GM04503 (cell line): ENCODE results near the gene C5orf24.
A peak's percentile ranks its signal among the peaks of the same experiment; 100 is the strongest.
"Not testable (repeated sequence)": the region's sequence is repeated elsewhere in the genome, so short reads cannot be mapped to it uniquely, and the experiment has no call there.

ENCODE experiments used
- DNase-seq: peaks from one replicate; pipeline ENCODE4 v3.0.0-alpha.2; 2012; ENCODE audit warnings: low read depth

C5orf24 gene

DNA sequence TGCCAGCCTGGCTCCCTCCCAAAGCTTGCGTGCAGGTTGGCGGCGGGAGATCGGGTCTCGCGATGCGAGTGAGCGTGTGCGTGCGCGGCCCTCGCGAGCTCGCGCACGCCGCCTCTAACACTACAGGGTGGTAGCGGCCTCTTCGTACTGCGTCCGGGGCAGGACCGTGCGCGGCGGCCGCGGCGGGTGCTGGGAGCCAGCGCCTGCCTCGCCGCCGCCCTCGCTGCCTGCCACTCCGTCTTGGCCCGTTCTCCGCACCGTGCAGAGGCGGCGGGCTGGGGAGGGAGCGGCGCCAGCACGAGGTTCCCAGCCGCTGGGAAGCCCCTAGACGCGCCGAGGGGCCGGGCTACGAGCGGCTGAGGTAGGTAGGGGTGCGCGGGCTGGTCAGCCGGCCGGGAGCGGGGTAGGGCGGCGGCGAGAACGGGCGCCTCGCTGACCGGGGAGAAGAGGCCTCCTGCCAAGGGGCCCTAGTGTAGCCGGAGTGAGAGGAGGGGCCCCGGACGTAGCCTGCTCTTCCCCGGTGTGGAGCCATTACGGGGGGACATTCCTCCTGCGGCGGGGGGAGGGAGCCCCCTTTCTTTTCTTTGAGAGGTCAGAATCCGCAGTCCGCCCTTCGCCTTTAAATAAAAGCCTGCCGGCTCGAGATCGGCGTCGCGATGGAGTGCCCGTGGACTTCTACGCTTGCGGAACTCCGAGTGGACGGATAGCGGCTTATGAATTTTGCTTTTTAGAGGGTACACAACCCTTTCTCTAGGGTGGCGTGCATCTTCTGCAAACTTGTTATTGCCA lies at the start of gene C5orf24:
Gene C5orf24, plus strand, starts transcription at position 117 of the 789 bp plus-strand sequence. CDS start 8,933 bp downstream, outside the sequence.
- peak; percentile 72 for DNase-seq

DNA sequence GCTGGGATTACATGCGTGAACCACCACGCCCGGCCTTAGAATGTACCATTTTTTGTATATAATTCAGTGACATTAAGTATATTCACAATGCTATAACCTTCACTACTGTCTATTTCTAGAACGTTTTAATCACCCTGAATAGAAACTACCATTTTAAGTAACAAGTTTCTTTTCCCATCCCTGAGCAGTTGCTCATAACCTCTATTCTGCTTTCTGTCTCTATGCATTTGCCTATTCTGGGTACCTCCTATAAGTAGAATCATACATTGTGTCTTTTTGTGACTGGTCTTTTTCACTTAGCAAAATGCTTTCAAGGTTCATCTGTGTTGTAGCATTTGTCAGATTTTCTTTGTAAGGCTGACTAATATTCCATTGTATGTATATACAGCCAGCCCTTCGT lies 47.3 kb upstream of the C5orf24 start:
- no peak for DNase-seq

DNA sequence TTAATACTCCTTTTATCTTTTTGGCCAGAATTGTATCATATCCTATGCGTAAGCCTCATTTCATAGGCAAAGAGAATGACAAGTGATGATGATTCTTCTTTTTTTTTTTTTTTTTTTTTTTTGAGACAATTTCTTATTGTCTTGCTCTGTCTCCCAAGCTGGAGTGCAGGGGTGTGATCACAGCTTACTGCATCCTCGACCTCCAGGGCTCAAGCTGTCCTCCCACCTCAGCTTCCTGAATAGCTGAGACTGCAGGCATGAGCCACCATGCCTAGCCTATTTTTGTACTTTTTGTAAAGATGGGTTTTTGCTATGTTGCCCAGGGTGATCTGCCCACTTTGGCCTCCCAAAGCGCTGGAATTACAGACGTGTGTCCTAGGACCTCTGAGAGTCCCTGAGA lies 41.9 kb upstream of the C5orf24 start:
- no peak for DNase-seq

DNA sequence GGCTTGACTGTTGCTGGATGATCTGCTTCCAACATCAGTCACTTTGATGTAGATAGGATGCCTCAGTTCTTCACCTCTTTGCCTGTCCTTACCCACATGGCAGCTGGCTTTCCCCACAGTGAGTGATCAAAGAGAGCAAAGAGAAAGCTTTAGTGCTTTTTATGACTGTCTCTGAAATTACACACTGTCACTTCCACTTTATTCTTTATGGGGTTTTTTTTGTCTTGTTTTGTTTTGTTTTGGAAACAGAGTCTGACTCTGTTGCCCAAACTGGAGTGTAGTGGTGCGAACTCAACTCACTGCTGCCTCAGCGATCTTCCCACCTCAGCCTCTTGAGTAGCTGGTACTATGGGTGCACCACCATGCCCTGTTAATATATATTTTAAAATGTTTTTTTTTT lies 32.4 kb upstream of the C5orf24 start:
- DNase-seq: no peak

DNA sequence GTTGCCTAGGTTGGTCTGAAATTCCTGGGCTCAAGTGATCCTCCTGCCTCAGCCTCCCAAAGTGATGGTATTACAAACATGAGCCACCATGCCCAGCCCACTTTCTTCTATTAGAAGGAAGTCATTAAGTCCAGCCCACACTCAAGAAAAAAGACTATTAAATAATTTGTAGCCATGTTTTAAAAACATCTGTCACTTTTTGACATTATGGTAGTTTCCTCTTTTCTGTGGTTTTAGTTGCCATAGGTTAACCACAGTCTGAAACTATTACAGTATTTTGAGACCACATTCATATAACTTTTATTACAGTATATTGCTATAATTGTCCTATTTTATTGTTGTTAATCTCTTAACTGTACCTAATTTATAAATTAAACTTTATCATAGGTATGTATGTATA lies 31.9 kb upstream of the C5orf24 start:
- DNase-seq: no peak

DNA sequence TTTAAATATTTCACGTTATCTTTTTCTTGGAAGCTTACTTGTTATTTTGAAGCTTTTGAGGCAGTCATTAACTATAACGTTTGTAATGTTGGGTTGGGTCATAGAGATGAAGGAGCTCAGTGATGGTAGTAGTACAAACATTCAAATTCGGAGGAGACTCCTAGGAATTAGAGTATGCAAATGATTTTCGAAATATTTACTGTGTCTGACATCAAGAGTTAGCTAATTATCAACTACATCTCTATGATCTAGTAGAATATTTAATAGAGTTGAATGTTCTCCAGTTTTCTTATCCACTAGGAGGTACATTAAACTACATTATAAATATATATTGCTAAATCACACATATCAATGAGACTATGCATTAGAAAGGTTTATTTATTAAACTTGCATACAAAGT lies 28.8 kb upstream of the C5orf24 start:
- DNase-seq: no peak

DNA sequence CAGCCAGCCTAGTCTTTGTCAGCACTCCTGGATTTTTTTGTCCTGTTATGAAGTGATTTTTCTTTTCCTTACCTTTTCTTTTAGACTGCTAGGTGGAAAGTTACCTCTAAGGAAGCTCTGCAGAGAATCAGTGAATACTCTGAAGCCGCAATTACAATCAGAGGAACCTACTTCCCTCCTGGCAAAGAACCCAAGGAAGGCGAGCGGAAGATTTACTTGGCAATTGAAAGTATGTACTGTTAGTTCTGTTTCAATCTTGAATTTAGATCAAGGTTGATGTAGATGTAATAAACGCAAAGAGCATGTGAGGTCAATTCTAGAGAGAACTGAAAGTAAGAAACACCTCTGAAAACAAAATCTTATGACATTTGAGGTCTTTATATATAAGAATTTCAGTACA lies 27.0 kb upstream of the C5orf24 start:
- no peak for DNase-seq

DNA sequence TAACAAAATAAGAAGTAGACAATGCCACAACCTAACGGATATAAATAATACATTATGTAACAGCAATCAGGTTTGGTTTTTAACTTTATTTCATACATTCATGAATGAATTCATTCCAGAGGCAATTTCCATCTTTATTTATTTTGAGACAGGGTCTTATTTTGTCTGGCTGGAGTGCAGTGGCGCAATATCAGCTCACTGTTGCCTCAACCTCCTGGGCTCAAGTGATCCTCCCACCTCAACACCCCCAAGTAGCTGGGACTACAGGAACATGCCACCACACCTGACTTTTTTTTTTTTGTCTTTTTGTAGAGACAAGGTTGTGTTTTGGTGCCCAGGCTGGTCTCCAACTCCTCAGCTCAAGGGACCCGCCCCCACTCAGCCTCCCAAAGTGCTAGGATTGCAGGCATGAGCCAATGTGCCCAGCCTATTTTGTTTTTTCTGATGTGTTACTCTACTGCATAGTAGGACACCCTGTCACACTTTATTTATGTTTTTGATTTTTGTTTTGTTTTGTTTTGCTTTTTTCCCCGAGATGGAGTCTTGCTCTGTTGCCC lies 26.3 kb upstream of the C5orf24 start:
- DNase-seq: no peak

DNA sequence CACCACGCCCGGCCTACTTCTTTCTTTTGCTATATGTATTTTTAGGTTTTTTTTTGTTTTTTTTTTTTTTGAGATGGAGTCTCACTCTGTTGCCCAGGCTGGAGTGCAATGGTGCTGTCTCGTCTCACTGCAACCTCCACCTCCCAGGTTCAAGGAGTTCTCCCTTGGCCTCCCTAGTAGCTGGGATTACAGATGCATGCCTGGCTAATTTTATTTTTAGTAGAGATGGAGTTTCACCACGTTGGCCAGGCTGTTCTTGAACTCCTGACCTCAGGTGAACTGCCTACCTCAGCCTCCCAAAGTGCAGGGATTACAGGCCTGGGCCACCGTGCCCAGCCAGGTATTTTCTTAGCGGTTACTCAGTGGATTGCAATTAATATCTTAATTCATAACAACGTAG lies 23.9 kb upstream of the C5orf24 start:
- DNase-seq: no peak

DNA sequence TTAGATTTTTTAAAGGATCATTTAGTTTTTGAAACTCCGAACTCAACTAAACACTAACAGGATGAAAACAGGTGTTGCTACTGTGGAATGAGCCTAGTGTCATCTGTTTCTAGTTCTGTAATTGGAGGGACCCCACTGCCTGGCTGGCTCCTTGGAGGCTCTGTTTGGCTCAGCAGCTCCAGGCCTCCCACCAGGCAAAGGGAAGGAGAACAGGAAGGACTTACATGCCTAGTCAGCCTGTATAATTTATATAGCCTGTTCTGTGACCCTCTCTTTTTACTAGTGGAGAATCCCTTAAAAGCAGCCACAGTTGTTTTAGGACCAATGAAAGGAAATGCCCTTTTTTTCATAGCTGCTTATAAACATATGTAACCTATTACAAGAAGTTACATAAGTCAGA lies 21.1 kb upstream of the C5orf24 start:
- DNase-seq: no peak

DNA sequence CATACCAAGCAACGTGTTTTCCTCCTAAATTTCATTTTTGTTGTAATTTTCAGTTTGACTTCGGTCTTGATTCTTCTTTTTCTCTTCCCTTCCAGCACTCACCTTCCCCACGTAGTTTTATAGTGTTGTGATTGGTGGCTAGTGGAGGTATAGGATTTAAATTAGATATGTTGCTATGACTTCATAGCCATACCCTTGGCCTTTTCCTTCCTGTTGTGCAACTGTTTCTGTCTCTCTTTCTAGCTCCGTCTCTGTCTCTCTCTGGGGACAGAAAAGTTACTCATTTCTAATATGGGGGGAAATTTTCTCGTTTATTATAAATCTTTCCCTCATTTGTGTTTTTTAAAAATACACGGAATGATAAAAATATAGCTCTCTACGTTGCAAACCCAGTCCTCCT lies 20.6 kb upstream of the C5orf24 start:
- no peak for DNase-seq

DNA sequence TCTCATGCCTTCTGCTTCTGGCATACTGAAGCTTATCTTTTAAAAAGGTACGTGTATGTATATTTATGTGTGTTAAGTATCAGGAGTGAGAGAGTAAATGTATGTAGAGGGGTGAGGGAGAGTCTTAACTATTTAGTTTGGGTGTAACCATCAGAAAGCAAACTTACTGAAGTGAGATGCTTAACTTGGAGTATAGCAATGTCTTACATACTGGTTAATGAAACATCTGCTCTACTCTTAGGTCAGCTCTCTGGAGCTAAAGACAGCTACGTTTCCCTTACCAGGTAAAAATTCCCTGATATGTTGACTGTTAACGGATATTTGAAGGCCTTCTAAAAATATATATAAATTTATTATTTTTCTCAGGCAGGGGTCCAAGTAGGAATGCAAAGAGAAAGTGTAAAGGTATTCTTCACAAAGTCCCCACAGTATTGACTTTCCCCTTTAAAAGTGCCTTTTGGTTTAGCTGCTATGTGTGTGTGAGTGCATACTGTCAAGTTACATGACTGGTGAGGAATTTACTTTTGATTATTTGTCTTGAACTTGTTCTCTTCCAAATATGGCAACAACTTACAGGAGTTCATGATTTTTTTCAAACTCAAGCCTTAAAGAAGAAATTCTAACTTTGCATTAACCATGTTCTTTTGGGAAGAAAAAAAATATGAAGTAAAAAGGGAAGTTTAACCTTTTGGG lies 12.3 kb upstream of the C5orf24 start:
- DNase-seq: no peak

DNA sequence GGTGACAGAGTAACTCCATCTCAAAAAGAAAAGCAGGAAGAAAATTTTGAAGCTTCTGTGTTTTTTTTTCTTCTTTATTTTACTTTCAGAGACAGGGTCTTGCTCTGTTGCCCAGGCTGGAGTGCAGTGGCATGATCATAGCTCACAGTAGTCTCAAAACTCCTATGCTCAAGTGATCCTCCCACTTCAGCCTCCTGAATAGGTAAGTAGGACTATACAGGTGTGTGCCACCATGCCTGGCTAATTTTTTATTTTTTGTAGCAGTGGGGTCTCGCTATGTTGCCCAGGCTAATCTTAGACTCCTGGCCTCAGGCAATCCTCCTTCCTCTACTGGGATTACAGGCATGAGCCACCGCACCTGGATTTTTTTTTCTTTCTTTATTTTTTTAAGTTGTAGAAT lies 10.1 kb upstream of the C5orf24 start:
- DNase-seq: no peak

DNA sequence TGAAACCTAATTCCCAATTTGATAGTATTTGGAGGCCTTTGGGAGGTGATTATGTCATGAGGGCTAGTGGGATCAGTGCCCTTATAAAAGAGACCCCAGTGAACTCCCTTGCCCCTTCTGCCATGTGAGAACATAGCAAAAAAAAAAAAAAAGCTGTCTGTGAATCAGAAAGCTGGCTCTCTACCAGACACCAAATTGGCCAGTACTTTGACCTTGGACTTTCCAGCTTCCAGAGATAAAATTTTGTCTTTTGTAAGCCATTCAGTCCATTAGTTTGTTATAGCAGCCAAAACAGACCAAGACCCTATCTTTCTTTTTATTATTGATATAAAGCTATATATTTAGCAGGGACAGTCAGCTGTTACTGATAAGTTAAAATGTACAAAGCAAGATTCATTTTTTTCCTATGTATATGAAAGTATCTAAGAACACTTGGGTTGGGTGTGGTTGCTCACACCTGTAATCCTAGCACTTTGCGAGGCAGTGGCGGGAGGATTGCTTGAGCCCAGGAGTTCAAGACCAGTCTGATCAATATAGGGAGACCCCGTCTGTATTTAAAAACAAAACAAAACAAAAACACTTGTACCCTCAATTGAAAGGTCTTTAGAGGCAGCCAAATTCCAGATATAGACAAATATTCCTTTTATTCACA lies 8.1 kb upstream of the C5orf24 start:
- no peak for DNase-seq

DNA sequence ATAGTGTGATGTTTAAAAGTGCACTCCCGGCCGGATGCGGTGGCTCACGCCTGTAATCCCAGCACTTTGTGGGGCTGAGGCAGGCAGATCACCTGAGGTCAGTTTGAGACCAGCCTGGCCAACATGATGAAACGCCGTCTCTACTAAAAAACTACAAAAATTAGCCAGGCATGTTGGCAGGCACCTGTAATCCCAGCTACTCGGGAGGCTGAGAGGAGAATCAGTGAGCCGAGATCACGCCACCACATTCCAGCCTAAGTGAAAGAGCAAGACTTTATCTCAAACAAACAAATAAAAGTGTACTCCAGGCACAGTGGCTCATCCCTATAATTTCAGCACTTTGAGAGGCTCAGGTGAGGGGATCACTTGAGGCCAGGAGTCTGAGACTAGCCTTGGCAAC lies 7.4 kb upstream of the C5orf24 start:
- DNase-seq: not testable (repeated sequence)

DNA sequence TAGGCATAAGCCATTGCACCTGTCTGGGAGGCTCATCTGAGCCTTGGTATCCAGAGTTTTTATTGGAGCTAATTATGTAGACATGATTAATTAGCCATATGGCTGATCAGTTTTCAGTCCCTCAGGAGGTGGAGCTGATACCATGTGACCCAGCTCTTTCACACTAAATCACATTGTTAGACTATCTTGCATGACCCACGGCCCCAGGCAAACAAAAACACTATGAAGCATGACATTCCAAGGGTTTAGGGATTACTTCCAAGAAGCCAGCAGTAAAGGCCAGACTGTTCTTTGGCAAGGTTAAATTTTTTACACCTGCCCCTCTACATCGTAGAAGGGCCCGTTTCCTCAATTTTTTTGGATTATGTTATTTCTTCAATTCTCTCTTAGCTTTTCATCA lies 5.0 kb upstream of the C5orf24 start:
- DNase-seq: no peak

DNA sequence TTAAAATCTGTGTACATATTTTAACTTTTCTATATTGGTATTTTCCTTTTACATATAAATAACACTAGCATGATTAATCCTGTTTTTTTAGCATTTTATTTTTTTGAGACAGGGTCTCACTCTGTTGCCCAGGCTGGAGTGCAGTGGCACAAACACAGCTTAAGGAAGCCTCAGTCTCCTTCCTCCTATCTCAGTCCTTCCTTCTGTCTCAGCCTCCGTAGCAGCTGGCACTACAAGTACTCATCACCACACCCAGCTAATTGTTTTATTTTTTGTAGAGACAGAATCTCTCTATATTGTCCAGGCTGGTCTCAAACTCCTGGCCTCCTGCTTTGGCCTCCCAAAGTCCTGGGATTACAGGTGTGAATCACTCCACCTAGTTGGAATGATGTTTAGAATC lies 1.5 kb upstream of the C5orf24 start:
- no peak for DNase-seq

DNA sequence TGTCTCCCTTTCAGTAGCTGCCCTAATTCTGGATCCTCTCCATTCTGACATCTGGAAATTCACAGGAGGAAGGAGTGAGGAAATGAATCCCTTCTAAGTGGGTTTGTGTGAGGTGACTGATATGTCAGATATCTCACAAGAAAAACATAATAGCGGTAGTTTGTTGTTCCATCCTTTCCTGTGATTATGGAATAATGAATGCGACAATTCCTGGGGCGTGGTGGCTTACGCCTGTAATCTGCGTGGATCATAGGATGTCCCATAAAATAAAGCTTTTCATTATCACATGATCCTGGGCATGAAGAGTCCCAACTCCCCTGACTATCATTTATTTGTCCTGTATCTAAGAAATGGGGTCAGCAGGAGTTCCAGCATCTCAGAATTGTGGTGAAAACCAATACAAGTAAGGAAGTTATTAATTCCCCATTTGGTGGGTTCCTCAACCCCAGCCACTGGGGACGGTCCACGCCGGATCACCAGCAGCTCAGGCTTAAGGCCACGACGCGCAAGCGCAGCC lies 375 bp upstream of the C5orf24 start:
- no peak for DNase-seq

DNA sequence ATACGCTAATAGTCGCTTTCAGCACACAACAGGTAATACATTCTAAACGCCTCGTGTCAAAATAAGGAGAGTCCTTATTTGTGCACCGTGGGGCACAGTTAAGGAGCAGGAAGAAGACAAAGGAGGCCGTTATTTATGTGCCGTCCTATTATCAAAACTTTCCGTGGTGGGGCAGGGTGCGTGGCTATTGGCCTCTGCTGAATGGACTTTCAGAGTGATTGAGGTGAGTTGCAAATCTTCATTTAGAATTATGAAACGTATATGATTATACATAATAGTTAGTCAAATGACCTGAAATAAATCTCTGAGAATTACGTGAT lies 833 bp downstream of the C5orf24 start:
- no peak for DNase-seq

DNA sequence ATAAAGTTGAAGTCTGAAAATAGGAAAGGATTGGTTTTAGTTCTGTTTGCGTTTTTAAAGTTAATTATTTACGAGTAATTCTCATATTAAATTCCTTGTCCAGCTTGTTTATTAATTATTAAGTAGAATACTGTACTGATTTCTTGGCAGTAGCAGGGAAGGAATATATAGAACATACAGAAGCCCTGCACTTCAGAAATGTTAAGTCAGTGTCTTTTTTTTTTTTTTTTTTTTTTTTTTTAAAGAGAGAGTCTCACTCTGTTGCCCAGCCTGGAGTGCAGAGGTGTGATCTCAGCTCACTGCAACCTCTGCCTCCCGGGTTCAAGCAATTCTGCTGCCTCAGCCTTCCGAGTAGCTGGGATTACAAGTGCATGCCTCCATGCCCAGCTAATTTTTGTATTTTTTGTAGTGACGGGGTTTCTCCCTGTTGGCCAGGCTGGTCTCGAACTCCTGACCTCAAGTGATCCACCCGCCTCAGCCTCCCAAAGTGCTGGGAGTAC lies 3.7 kb downstream of the C5orf24 start:
- DNase-seq: not testable (repeated sequence)

DNA sequence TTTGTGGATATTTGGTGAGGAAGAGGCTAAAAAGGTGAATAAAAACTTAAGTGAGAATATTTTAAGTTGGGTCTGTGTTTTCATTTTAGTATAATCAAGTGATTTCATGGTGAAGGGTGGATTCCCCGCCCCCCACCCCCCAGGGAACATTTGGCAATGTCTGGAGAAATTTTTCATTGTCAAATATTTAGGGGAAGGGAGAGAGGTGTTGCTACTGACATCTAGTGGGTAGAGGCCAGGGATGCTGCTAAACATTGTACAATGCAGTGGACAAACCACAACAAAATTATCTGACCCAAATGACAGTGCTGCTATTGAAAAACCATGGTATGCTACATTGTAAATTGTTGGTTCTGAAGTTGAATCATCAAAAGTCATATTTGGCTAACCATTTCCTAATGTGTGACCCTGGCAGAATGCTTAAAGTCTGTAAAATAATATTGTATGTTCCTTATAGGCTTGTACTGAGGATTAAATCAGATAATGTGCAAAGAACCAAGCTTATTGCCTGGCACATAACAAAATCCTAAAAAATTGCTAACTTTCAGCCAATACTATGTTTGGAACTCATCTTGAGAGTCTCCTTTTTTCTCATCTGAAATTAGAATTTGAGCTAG lies 5.6 kb downstream of the C5orf24 start:
- no peak for DNase-seq

DNA sequence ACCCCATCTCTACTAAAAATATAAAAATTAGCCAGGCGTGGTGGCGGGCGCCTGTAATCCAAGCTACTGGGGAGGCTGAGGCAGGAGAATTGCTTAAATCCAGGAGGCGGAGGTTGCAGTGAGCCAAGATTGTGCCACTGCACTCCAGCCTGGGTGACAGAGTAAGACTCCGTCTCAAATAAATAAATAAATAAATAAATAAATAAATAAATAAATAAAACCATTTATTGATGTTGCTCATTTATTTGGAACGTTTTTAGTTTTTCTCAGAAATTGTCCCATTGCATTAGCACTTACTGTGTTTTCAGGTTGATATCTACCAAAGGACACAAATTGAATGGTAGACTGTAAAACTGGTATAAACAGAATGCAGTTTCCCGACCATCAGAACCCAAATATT lies 10.7 kb downstream of the C5orf24 start:
- not testable (repeated sequence) for DNase-seq
